Measurements from ENCODE around the gene HMGB2.

The HMGB2 gene

DNA sequence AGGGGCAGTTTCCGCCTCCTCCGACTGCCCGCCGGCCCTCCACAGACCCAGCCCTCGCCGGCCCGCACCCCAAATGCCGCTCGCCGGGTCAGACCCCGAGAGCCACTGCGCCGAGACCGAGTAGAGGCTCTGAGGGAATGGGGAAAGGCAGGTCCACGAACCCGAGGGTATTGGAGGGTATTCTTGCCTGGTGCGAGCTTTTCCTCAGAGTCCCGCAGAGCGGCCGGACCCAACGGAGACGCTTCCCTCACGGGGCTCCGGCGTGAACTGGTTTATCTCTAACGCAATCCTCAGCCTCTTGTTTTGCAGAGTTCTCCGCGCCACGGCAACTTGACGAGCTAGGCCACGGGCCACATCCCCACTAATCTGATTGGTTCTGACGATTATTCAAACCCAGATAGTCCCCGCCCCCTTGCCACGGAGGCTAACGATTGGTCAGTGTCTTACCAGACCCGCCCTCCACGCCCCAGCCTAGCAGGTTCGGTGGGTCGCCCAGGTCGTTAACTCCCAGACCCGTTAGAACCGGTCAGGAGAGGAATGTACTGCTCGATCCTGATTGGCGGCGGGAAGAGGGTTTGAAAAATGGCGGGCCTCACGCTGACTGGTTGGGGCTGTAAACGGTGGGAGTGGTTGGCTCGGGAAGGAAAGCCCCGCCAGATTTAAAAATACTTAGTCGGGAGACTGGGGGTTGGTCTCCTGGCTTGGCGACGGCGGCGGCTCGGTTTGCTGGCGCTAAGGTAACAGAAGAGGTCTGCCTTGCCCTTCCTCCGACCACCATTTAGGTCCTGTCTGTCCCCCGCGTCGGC, at the start of gene HMGB2:
HMGB2 (minus strand) TSS at position 274 of the 806 bp plus-strand sequence. CDS start 709 bp downstream, outside the sequence.
- peak; percentile 100 for DNase-seq

- DNase-seq = no peak
Observed at GRCh38 chr4:173382349-173382748, 48.2 kb upstream of the HMGB2 start.

GRCh38 chr4:173381610-173382009, 47.5 kb upstream of the HMGB2 start:
- no peak for DNase-seq

DNA sequence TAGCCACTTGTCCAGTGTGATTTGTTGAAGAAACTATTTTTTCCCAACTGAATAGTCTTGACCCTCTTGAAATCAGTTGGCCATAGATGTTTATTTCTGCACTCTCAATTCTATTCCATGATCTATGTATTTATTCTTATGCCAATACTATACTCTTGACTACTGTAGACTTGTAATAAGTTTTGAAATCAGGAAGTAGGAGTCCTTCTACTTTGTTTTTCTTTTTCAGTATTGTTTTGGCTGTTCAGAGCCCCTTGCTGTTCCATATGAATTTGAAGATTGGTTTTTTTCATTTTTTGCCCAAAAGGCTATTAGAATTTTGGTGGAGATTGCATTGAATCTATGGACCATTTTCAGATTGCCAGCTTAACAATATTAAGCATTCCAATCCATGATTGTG, 46.8 kb upstream of the HMGB2 start:
- no peak for DNase-seq

DNA sequence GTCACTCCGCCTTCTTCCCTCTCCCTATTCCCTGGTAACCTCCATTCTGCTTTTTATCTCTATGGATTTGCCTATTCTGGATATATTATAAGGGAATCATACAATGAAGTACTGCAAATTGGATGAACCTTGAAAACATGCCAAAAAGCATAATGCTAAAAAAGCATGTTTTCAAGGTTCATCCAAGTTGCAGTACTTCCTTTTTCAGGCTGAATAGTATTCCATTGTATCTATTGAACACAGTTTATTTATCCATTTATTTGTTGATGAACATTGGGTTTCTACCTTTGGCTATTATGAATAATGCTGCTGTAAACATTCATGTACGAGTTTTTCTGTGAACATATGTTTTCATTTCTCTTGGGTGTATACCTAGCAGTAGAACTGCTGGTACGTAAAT, 45.8 kb upstream of the HMGB2 start:
- no peak for DNase-seq

DNA sequence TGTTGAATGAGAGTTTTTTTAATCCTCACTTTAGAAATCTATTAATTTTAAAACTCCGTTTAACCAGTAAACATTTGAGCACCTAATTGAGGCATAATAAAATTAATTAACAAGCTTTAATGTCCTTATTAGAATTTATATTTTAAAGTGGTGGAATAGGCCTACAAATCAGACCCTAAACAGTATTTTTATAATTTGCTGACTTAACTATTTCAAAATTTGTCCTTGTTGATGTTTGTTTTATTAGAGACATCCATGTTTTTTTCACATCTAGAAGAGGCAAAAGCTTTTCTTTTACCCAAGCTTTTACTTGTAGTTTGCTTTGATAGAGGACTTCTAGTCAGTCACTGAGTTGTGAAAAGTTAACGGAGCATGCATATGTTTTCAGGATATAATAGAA, 40.4 kb upstream of the HMGB2 start:
- DNase-seq = no peak

DNA sequence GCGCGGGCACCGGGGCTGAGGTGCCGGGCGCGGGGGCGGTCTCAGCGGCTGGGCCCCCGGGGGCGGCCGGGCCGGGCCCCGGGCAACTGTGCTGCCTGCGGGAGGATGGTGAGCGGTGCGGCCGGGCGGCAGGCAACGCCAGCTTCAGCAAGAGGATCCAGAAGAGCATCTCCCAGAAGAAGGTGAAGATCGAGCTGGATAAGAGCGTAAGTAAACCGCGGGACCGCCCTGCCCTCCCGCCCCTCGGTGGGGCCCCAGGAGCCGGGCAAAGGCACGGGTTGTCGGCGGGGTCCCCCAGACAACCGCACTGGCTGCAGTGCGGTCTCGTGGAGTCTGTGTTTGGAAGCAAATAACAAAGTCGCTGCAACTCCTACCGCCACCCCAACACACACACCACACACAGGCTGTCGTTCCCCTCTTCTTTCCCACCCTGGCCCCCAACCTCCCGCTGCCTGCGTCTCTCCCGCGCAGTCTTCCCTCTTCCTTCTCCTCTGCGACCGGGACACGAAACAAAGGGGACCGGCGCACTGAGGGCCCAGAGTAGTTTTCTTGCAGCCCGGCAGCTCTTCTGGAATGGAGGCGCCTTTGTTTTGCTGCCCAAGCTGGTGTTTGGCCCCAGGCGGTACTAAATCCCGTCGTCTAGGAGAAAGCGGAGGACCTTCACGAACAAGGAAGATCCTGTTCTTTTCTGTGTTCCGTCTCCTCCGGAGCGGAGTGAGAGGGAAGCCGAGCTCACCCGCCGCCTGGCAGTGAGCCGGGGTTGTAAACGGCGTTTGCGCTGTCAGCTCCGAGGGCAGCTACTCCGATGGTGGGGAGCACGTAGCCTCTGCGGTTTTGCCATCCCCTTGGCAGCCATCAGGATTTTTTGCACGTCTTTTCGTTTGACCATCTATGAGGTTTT, 37.4 kb upstream of the HMGB2 start:
- peak; percentile 28 for DNase-seq

- DNase-seq = peak; percentile 93
Observed at GRCh38 chr4:173370477-173371291, 36.5 kb upstream of the HMGB2 start, which contains the start of gene SAP30. TSS of gene SAP30 (plus strand) at chr4:173370954. CDS start at chr4:173371183, 229 bp downstream.

GRCh38 chr4:173370130-173370476, 35.9 kb upstream of the HMGB2 start:
- no peak for DNase-seq

GRCh38 chr4:173367946-173368345, 33.8 kb upstream of the HMGB2 start:
- no peak for DNase-seq

DNA sequence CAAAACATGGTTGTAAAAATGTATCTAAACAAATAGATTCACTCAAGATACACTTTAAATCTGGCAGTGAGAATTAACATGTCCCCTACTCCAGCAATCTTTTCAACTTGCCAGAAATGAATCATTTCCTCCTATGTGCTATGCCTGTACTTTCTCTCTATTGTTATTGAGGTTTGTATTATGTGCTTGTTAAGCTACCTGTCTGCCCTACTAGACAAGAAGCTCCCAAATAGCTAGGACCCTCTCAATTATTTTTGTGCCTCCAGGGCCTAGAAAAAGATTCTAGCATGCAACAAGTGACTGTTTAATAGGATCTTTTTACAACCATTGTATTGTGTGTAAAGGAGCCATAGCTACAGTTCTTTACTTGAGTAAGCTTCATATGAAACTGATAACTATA, 33.1 kb upstream of the HMGB2 start:
- no peak for DNase-seq

DNA sequence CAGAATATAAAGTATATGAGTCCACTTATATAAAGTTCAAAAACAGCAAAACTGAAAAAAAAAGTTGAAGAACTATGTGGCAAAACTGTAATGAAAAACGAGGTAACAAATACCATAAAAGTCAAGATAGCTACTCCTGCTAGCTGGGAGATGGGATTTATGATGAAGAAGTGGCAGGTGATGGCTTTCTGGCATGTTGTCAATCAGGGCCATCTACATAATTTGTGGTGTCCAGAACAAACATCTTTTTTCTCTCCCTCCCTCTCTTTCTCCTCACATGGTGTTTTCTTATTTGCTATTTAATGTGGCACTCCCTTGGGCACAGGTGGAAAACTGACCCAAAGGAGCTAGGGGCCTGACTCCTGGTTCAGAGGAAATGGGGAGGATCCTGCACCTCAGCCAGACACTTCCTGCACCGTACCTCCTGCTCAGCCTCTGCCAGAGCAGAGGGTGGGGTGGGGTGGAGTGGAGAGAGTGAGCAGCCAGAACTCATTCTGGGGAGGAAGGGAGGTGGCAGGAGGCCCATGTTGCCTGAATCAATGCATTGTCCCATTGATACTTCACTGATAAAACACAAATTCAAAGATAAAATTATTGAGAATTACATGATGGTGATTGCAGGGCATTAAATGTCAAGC, 31.3 kb upstream of the HMGB2 start:
- DNase-seq = no peak

DNA sequence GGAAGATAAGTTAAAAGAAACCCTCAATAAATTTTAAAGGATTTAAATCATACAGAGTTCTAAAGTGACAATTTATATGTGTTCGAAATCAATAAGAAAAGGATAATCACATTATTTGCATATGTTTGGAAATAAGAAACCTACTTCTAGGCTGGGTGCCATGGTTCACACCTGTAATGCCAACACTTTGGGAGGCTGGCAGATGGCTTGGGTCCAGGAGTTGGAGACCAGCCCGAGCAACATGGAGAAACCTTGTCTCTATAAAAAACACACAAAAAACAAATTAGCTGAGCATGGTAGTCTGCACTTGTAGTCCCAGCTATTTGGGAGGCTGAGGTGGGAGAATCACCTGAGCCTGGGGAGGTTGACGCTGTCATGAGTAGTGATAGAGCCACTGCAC, 28.5 kb upstream of the HMGB2 start:
- no peak for DNase-seq

DNA sequence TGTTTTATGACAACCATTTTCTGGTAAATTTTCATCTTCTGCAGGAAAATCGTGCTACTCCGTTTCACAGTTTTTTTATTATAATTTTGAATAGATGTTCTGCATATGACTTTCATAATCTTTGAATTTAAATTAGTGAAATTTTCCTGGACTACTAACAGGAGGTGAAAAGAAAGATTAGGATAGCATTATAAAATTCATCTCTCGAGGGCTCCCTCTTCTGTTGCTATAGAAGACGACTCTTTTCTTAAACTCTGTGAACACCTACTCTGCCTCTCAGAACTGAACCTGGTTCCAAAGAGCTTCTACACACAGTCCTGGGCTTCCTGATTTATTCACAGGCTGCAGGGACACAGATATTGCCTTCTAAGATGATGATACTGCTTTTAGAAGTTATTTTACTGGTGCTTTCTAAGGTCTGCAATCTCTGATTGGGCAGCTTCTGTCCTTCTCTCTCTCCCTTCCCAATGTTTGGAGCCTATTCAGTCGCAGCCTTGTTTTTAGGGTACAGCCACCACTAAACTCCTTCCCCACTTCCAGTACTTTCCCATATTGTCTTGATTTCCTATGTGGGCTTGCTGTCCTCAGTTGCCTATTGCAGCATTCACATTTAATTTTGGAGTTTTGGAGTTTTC, 26.5 kb upstream of the HMGB2 start:
- DNase-seq = no peak

GRCh38 chr4:173357939-173358338, 23.8 kb upstream of the HMGB2 start:
- no peak for DNase-seq

GRCh38 chr4:173347467-173347866, 13.3 kb upstream of the HMGB2 start:
- DNase-seq = no peak

DNA sequence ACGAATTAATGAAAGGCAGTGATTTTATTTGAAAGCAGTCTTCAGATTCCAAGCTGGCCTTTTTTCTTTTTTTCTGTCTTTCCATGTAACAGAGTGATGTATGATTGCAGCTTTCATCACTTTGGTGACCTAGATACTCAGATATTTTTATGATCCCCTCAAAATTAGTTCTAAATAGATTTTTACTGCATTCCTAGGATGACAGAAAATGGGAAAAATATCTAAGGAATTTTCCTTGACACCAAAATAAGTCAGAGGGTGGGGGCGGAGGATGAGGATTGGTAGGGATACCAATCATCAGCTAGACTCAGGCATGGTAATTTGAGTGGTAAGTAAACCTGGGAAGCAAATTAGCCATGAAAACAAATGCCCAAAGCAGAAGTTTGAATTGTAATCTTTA, 11.9 kb upstream of the HMGB2 start:
- DNase-seq = no peak

DNA sequence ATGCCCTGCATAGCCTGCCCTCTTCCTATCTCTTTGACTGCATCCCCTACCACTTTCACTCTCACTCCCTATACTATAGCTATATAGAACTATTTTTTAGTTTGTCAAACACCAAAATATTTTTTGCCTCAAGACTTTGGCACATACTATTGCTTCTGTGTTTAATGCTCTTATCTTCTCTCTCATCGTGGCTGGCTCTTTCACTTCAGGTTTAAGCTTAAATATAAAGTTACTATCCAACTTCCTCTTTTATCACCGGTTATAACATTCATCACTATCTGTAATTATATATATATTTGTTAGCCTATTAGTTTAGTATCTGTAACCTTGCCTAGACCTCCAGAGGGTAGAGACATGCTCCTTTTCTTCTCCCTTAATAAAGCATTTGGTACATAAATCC, 11.5 kb upstream of the HMGB2 start:
- no peak for DNase-seq

GRCh38 chr4:173343832-173344397, 9.8 kb upstream of the HMGB2 start:
- no peak for DNase-seq

- no peak for DNase-seq
Observed at GRCh38 chr4:173337463-173337862, 3.3 kb upstream of the HMGB2 start.

- peak; percentile 28 for DNase-seq
Observed at GRCh38 chr4:173334891-173335752, 964 bp upstream of the HMGB2 start.
